Body of pancreas (tissue), 4 donors: ENCODE measurements around the gene KRTAP12-4.

Source experiments
- POLR2A ChIP-seq, 3 donors: fragments of 450-650 bp; IDR thresholded peaks; one replicate each; pipeline ENCODE4 v1.6.1; 2016; ENCODE audit warnings: antibody characterized with exemption in 3 of 3, mild to moderate bottlenecking in 2 of 3
- TF ChIP-seq, protein P1 (sequence below), 7 experiments: fragments of 450-650 bp in 4 of 7; fragments of 200-600 bp in 3 of 7; sonication (generic) in 3 of 7; IDR thresholded peaks; one replicate each; pipeline ENCODE4 v1.5.1; 2016 to 2019; ENCODE audit warnings: antibody characterized with exemption in 7 of 7

DNA sequence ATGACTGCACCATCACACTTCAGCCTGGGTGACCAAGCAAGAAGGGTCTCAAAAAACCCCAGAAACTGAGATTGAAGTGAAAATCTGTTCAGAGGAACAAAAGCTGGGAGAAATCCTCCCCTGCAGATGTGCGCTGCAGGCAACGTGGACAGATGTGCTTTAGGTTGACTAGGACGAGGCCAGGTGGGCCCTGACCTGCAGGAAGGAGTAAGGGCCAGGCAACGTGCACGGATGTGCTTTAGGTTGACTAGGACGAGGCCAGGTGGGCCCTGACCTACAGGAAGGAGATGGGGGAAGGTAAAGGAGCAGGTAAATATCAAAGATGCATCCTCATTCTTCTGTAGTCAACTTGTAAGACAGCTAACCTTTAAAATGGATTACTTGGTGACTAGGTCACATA is 30.0 kb upstream of the KRTAP12-4 start:
- TF ChIP-seq, protein P1, sequence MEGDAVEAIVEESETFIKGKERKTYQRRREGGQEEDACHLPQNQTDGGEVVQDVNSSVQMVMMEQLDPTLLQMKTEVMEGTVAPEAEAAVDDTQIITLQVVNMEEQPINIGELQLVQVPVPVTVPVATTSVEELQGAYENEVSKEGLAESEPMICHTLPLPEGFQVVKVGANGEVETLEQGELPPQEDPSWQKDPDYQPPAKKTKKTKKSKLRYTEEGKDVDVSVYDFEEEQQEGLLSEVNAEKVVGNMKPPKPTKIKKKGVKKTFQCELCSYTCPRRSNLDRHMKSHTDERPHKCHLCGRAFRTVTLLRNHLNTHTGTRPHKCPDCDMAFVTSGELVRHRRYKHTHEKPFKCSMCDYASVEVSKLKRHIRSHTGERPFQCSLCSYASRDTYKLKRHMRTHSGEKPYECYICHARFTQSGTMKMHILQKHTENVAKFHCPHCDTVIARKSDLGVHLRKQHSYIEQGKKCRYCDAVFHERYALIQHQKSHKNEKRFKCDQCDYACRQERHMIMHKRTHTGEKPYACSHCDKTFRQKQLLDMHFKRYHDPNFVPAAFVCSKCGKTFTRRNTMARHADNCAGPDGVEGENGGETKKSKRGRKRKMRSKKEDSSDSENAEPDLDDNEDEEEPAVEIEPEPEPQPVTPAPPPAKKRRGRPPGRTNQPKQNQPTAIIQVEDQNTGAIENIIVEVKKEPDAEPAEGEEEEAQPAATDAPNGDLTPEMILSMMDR (IDR thresholded peaks at IDR 0.05) = no peak
- TF ChIP-seq POLR2A (IDR thresholded peaks at IDR 0.05) = no peak
